HG03108 (cell line): Measurements from ENCODE around the gene NPAS3.

Source experiments
- ATAC-seq: cut with Tn5 transposase; IDR thresholded peaks from one replicate; pipeline ENCODE4 v1.9.1; 2021; ENCODE audit warnings: moderate library complexity; ENCODE audit not compliant: unreplicated experiment

NPAS3 gene

GRCh38 chr14:33504246-33505099, 565.8 kb downstream of the NPAS3 start:
- no peak for ATAC-seq

DNA sequence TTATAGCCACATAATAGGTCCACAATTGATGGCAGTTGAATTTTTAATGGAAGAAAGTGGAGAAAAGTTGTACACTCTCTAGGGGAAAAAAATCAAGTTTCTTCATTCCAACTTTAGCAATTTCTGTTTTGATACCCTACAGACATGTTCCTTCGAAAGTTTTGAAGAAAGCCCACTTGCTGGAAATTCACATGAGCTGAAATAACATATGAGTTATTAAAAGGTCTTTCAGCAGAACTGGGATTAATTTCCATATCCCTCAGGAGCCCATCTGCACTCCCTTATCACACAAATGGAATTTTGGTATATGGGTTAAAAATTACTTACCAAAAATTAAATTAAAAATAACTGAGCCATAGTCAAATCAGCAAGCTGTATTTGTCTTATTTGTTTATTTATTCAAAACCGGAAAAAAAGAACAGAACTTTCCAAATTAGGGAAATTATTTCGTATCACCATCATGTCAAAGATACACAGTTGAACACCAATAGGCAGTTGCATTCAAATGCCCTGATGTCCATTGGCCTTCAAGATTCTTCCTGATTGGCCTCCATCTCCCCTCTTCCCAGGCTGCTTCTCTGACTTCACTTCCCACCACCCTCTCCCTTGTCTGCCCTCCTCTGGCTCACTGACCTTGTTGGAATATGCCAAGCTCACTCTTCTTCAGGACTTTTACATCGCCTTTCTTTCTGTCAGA, 566.7 kb downstream of the NPAS3 start:
- ATAC-seq, result no peak

- ATAC-seq, result no peak
Observed at GRCh38 chr14:33505963-33506329, 567.3 kb downstream of the NPAS3 start.

GRCh38 chr14:33508126-33509062, 569.7 kb downstream of the NPAS3 start:
- ATAC-seq, result no peak

- no peak for ATAC-seq
Observed at GRCh38 chr14:33509454-33509853, 570.8 kb downstream of the NPAS3 start.

- ATAC-seq, result no peak
Observed at GRCh38 chr14:33510063-33510481, 571.4 kb downstream of the NPAS3 start.

DNA sequence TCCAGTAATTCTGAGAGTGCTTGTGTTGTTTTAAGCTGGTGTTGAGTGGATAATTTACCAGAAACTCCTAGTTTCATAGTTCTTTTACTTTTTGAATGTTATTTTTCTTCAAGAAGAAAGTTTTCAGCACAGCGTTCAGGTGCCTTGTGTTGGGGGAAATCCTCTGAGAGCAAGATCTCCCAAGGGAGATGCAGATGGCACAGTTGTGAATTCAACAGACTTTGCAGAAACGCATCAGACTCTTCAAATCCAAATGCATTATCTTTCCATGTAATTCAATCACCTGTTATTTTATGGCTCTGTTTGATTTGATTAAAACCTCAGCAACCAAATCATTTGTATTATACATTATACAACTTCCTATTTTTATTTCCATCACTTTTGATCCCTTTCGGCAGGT, 572.3 kb downstream of the NPAS3 start:
- no peak for ATAC-seq

DNA sequence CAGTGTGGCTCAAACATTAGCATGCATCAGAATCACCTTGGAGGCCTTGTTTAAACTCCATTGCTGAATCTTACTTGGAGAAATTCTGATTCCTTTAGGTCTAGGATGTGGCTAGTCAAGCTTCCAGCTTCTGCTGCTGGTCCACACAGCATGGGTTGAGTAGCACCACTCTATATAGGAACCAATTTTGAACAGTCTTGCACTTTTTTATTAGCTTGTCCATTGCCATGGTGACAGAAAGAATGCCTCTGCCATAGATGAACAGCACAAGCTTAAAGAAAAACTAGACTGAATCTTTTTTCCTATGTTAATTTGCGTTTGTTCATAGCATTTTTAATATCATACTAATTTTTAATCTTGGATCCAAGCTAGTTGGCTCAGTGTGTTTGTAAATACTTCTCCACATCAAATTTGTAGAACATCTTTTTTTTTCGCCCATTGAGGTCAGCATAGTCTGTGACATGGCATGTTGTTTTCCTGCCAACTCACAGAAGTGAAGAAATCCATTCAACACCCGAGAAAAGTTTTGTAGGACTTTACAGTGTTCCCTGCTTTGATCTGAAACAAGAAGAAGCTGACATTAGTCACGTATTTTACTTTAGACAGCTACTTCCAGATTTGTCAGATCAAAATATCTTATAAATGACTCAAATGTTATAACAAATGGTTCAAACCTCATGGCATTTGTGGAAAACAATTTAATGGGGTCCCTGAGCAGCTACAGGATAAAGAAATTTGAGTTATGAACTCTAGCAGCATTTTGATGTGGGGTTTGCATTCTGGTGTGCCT, 573.4 kb downstream of the NPAS3 start:
- ATAC-seq, result no peak

DNA sequence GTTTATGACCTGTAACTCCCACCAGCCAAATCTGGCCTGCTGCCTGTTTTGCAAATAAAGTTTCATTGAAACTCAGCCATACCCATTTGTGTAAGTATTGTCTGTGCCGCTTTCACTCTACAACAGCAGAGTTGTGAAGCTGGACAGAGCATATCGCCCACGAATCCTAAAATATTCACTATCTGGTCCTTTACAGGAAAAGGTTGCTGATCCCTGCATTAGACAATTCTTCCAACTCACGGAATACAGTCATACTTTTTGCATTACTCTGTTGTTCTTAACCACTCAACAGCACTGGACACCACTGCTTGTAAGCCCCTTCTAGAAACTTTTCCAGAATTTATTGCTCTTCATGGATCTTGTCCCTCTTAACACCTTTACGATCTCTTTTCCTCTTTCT, 576.8 kb downstream of the NPAS3 start:
- ATAC-seq, result no peak

- ATAC-seq, result no peak
Observed at GRCh38 chr14:33515899-33516298, 577.2 kb downstream of the NPAS3 start.

DNA sequence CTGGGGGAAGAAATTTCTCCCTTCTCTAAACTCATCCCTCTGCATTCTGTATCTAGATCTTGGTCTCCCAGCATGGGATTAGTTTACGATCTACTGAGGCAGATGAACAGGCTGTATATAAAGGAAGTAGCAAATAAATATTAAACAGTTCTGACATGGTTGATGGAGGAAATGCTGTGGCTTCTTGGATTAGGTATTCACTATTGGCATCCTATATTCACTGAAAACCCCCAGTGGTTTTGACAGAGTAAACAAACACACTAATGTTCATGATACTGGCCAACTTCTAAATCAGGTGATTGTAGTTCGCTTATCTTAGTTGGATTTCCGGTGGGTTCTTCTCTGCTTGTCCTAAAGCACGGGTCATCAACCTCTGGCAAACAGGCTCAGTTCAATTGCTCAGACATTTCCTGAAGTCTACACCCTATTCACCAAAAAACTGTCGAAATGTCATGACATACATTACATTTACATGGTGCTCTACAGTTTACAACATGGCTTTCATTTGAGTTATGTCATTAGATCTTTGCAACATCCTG, 578.3 kb downstream of the NPAS3 start:
- no peak for ATAC-seq

DNA sequence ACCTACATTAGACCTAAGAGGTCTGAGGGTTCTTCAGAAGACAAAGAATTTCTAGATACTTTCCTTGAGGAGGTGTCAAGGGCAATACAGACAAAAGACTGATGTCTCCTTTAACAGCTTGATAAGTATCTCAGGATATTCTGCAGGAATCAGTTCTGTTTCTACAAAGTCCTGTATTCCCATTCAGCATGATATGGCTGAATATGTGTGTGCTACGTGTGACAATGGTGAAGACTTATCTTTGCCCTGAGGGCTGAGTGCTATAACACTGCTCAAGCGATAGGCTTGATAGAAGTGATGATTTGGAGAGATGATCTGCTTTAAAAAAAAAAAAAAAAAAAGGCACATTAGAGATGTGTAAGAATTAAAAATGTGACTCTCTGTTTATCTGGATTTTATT, 582.5 kb downstream of the NPAS3 start:
- no peak for ATAC-seq

DNA sequence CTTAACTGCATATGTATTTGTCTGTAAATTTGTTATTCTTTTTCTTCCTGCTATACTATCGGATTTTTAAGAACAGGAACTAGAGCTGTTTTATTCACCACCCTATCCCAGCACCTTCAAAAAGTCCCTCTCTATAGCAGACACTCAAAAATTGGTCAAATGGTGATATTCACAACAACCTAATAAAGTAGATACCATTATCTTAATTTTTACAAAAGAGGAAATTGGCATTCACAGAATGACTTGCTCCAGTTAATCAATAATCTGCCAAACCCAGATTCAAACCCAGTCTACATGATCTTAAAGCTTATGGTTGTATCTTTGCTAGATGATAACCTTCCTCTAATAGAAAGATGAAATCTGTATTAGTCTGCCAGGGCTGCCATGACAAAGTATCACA, 585.6 kb downstream of the NPAS3 start:
- ATAC-seq, result no peak

GRCh38 chr14:33525626-33526025, 586.9 kb downstream of the NPAS3 start:
- ATAC-seq, result no peak

GRCh38 chr14:33527023-33527634, 588.5 kb downstream of the NPAS3 start:
- ATAC-seq, result no peak

GRCh38 chr14:33528655-33529054, 590.0 kb downstream of the NPAS3 start:
- no peak for ATAC-seq

DNA sequence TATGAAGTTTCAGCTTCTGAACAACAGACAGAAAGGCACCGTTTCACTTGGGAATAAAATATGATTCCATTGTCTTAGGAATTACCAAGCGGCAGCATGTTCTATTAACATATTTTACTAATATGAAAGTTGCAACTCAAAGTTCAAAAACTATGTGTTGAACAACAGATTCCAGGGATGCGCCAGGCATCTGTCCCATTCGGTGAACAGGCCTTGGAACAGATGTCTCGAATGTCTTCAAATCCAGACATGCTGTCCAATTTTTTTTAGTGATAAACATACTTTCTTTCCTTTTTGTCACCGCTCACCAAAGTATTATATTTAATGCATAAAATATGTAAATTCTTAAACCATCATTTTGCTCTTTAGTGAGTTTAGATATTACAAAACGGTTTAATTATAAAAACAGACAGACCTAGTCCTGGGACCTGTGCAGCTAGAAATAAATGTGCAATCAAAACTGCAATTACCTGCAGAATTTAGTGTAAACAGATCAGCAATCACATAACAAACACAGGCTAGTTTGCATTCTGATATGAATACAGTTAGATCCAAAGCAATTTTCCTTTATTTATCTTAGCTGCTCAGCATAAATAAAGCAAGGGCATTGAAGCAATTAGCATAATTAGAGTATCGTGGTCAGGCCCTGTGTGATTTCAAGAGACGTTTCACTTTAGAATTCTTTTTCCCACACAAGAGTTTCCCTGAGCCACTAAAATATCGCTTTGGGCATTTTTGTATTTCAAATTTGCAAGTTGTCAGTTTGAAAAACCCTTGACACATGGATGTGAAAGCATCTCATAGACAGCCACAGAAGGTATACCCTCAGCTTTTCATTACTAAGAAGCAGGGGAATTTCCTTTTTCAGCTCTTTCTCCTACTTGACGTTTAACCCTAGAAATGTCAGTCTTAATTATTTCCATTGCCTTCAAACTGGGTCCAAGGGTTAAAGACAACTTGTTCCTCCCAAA, 591.4 kb downstream of the NPAS3 start:
- ATAC-seq, result no peak

GRCh38 chr14:33532553-33532952, 593.9 kb downstream of the NPAS3 start:
- no peak for ATAC-seq

GRCh38 chr14:33534104-33534503, 595.4 kb downstream of the NPAS3 start:
- no peak for ATAC-seq
